Neural cell (in vitro differentiated cells): ENCODE measurements around the gene ATAD3C. TPM values are rescaled to one million over a fixed set of nuclear protein-coding genes. Genes with fewer than 3 reads are reported as not detected.

Experiments
- polyA plus RNA-seq: library from polyadenylated mRNA; depleted of rRNA; stranded (reverse); fragments of >200 nt; gene quantifications from 2 replicates; pipeline ENCODE4 v1.2.3, GENCODE V29; 2014

Gene ATAD3C
- polyA plus RNA-seq, 1 donor from 2014 or later: not detected

Other genes starting within 250 kb of the ATAD3C start
- not detected in 2 replicates for gene TNFRSF18, start 243.1 kb upstream of the ATAD3C start, polyA plus RNA-seq
- 0.66 TPM in 1 of 2 replicates, not detected in the other for gene TNFRSF4, start 235.5 kb upstream of the ATAD3C start, polyA plus RNA-seq
- gene SDF4, start 217.7 kb upstream of the ATAD3C start, polyA plus RNA-seq: 91.2 and 114 TPM in 2 replicates
- 46.5 and 52.6 TPM in 2 replicates for gene B3GALT6, start 217.5 kb upstream of the ATAD3C start, polyA plus RNA-seq
- 0.74 TPM in 1 of 2 replicates, not detected in the other for gene C1QTNF12, start 203.0 kb upstream of the ATAD3C start, polyA plus RNA-seq
- 76.5 and 79.7 TPM in 2 replicates for gene UBE2J2, start 175.8 kb upstream of the ATAD3C start, polyA plus RNA-seq
- gene SCNN1D, start 169.3 kb upstream of the ATAD3C start, polyA plus RNA-seq: 9.8 and 16.0 TPM in 2 replicates
- 186 and 230 TPM in 2 replicates for gene ACAP3, start 141.8 kb upstream of the ATAD3C start, polyA plus RNA-seq
- 25.0 and 36.8 TPM in 2 replicates for gene PUSL1, start 141.1 kb upstream of the ATAD3C start, polyA plus RNA-seq
- gene INTS11, start 125.0 kb upstream of the ATAD3C start, polyA plus RNA-seq: 131 and 132 TPM in 2 replicates
- 9.9 and 13.3 TPM in 2 replicates for gene CPTP, start 124.9 kb upstream of the ATAD3C start, polyA plus RNA-seq
- 1.0 and 1.2 TPM in 2 replicates for gene TAS1R3, start 118.4 kb upstream of the ATAD3C start, polyA plus RNA-seq
- gene DVL1, start 100.3 kb upstream of the ATAD3C start, polyA plus RNA-seq: 100 and 102 TPM in 2 replicates
- 0.92 and 1.7 TPM in 2 replicates for gene MXRA8, start 91.1 kb upstream of the ATAD3C start, polyA plus RNA-seq
- gene AURKAIP1, start 74.5 kb upstream of the ATAD3C start, polyA plus RNA-seq: 104 and 119 TPM in 2 replicates
- gene CCNL2, start 50.4 kb upstream of the ATAD3C start, polyA plus RNA-seq: 696 and 734 TPM in 2 replicates
- 168 and 204 TPM in 2 replicates for gene MRPL20, start 42.4 kb upstream of the ATAD3C start, polyA plus RNA-seq
- gene ANKRD65, start 28.4 kb upstream of the ATAD3C start, polyA plus RNA-seq: 0.28 TPM in 1 of 2 replicates, not detected in the other
- 0.88 and 1.4 TPM in 2 replicates for gene VWA1, start 14.0 kb upstream of the ATAD3C start, polyA plus RNA-seq
- 51.3 and 57.2 TPM in 2 replicates for gene ATAD3B, start 22.1 kb downstream of the ATAD3C start, polyA plus RNA-seq
- 30.3 and 42.7 TPM in 2 replicates for gene ATAD3A, start 62.5 kb downstream of the ATAD3C start, polyA plus RNA-seq
- 46.7 and 52.1 TPM in 2 replicates for gene TMEM240, start 90.9 kb downstream of the ATAD3C start, polyA plus RNA-seq
- gene SSU72, start 125.2 kb downstream of the ATAD3C start, polyA plus RNA-seq: 56.2 and 66.3 TPM in 2 replicates
- 4.5 and 6.2 TPM in 2 replicates for gene FNDC10, start 150.4 kb downstream of the ATAD3C start, polyA plus RNA-seq
- 106 and 153 TPM in 2 replicates for gene MIB2, start 165.8 kb downstream of the ATAD3C start, polyA plus RNA-seq
- gene MMP23B, start 182.5 kb downstream of the ATAD3C start, polyA plus RNA-seq: 0.98 and 4.3 TPM in 2 replicates
- 9.6 and 13.7 TPM in 2 replicates for gene CDK11B, start 209.3 kb downstream of the ATAD3C start, polyA plus RNA-seq
- gene SLC35E2B, start 243.1 kb downstream of the ATAD3C start, polyA plus RNA-seq: 93.2 and 112 TPM in 2 replicates